OCI-LY1 (cell line): ENCODE data around the gene LUZP1.

ENCODE experiments used
- CTCF ChIP-seq: fragments of 200-600 bp; sonication (generic), shearing (Covaris generic); IDR thresholded peaks from 2 replicates; pipeline ENCODE4 v1.5.1; 2017; ENCODE audit warnings: mild to moderate bottlenecking, antibody characterized with exemption, low read length, moderate library complexity, mixed read lengths
- EZH2 ChIP-seq: fragments of 200-600 bp; sonication (generic), shearing (Covaris generic); IDR thresholded peaks from 2 replicates; pipeline ENCODE4 v1.8.0; 2017; ENCODE audit warnings: borderline replicate concordance, mixed run types, mild to moderate bottlenecking, antibody characterized with exemption, low read length, moderate library complexity, mixed read lengths

GRCh38 chr1:23171181-23171755 is 2.6 kb upstream of the LUZP1 start:
- TF ChIP-seq CTCF (no peak), EZH2 (no peak)
